ES-I3 (cell line): ENCODE results near the gene MAP2K6.

Experiments used
- H3K36me3 ChIP-seq: 2 replicates; pipeline ENCODE4 v1.6.1; 2013; ENCODE audit warnings: mild to moderate bottlenecking, low read length, control low read depth, moderate library complexity; ENCODE audit not compliant: insufficient read depth
- H3K4me1 ChIP-seq: 2 replicates; pipeline ENCODE4 v1.6.1; 2013; ENCODE audit warnings: mild to moderate bottlenecking, control low read depth, low read length; ENCODE audit not compliant: insufficient read depth
- H3K9ac ChIP-seq: 2 replicates; pipeline ENCODE4 v1.6.1; 2013; ENCODE audit warnings: low read depth, mild to moderate bottlenecking, low read length, moderate library complexity
- H3K9me3 ChIP-seq: 2 replicates; pipeline ENCODE4 v1.6.1; 2013; ENCODE audit warnings: mild to moderate bottlenecking, low read length, moderate library complexity; ENCODE audit not compliant: control insufficient read depth, insufficient read depth

Gene MAP2K6

GRCh38 chr17:69565447-69565846, 150.9 kb downstream of the MAP2K6 start:
- Histone ChIP-seq H3K36me3 (no peaks in the 10 kb centered on the region), H3K9me3 (no peaks in the 10 kb centered on the region), H3K4me1 (no peaks in the 10 kb centered on the region), H3K9ac (no peak overlapping the region)

- Histone ChIP-seq H3K9me3 (no peaks in the 10 kb centered on the region), H3K4me1 (no peaks in the 10 kb centered on the region), H3K9ac (no peak overlapping the region), H3K36me3 (no peaks in the 10 kb centered on the region)
Observed at GRCh38 chr17:69567130-69567529, 152.6 kb downstream of the MAP2K6 start.

- Histone ChIP-seq H3K4me1 (peaks cover 22% of the 10 kb centered on the region), H3K9me3 (no peaks in the 10 kb centered on the region), H3K9ac (no peak overlapping the region), H3K36me3 (no peaks in the 10 kb centered on the region)
Observed at GRCh38 chr17:69572747-69573146, 158.2 kb downstream of the MAP2K6 start.

- Histone ChIP-seq H3K4me1 (peaks cover 22% of the 10 kb centered on the region), H3K9me3 (no peaks in the 10 kb centered on the region), H3K36me3 (no peaks in the 10 kb centered on the region), H3K9ac (no peak overlapping the region)
Observed at GRCh38 chr17:69573396-69573795, 158.9 kb downstream of the MAP2K6 start.

GRCh38 chr17:69574257-69575197, 160.0 kb downstream of the MAP2K6 start:
- Histone ChIP-seq H3K4me1 (peaks cover 22% of the 10 kb centered on the region), H3K9me3 (no peaks in the 10 kb centered on the region), H3K9ac (no peak overlapping the region), H3K36me3 (no peaks in the 10 kb centered on the region)

- Histone ChIP-seq H3K9me3 (no peaks in the 10 kb centered on the region), H3K4me1 (peaks cover 22% of the 10 kb centered on the region), H3K36me3 (no peaks in the 10 kb centered on the region), H3K9ac (no peak overlapping the region)
Observed at GRCh38 chr17:69575346-69575761, 160.9 kb downstream of the MAP2K6 start.

- H3K9me3 ChIP-seq, result no peaks in the 10 kb centered on the region
- no peak overlapping the region for H3K9ac ChIP-seq
- no peaks in the 10 kb centered on the region for H3K36me3 ChIP-seq
- peaks cover 22% of the 10 kb centered on the region for H3K4me1 ChIP-seq
Observed at GRCh38 chr17:69577098-69577497, 162.6 kb downstream of the MAP2K6 start.

- Histone ChIP-seq H3K9me3 (no peaks in the 10 kb centered on the region), H3K4me1 (peaks cover 20% of the 10 kb centered on the region), H3K9ac (no peak overlapping the region), H3K36me3 (no peaks in the 10 kb centered on the region)
Observed at GRCh38 chr17:69578385-69578936, 164.0 kb downstream of the MAP2K6 start.

GRCh38 chr17:69579961-69580677, 165.6 kb downstream of the MAP2K6 start:
- no peaks in the 10 kb centered on the region for H3K36me3 ChIP-seq
- no peaks in the 10 kb centered on the region for H3K9me3 ChIP-seq
- H3K9ac ChIP-seq, result no peak overlapping the region
- H3K4me1 ChIP-seq, result peaks cover 5% of the 10 kb centered on the region; the same call in 1 of the 2 replicates

GRCh38 chr17:69581061-69581961, 166.8 kb downstream of the MAP2K6 start:
- H3K9ac ChIP-seq, result no peak overlapping the region

GRCh38 chr17:69588316-69588715, 173.8 kb downstream of the MAP2K6 start:
- Histone ChIP-seq H3K9me3 (no peaks in the 10 kb centered on the region), H3K36me3 (no peaks in the 10 kb centered on the region), H3K4me1 (peaks cover 13% of the 10 kb centered on the region; the same call in 1 of the 2 replicates), H3K9ac (no peak overlapping the region)

More at GRCh38 chr17:69581061-69581961, 166.8 kb downstream of the MAP2K6 start:
- H3K4me1 ChIP-seq, result no peaks in the 10 kb centered on the region
- H3K36me3 ChIP-seq, result no peaks in the 10 kb centered on the region
- no peaks in the 10 kb centered on the region for H3K9me3 ChIP-seq

GRCh38 chr17:69588827-69589239, 174.3 kb downstream of the MAP2K6 start:
- H3K9ac ChIP-seq, result no peak overlapping the region
- no peaks in the 10 kb centered on the region for H3K9me3 ChIP-seq
- H3K36me3 ChIP-seq, result no peaks in the 10 kb centered on the region

GRCh38 chr17:69590671-69591070, 176.2 kb downstream of the MAP2K6 start:
- peaks cover 13% of the 10 kb centered on the region; the same call in 1 of the 2 replicates for H3K4me1 ChIP-seq
- no peaks in the 10 kb centered on the region for H3K9me3 ChIP-seq
- no peak overlapping the region for H3K9ac ChIP-seq
- H3K36me3 ChIP-seq, result no peaks in the 10 kb centered on the region

More at GRCh38 chr17:69588827-69589239, 174.3 kb downstream of the MAP2K6 start:
- peaks cover 13% of the 10 kb centered on the region; the same call in 1 of the 2 replicates for H3K4me1 ChIP-seq
